Measurements from ENCODE around the gene SHKBP1. TPM values are rescaled to one million over a fixed set of nuclear protein-coding genes. Genes with fewer than 3 reads are reported as not detected.

Gene SHKBP1
- total and polyA plus RNA-seq, 9 of the 15 experiments (the other 6 are each of a cell fraction or from before 2014, with no cell fraction given), result 1.2 to 58.1 (median 22.3) TPM

GRCh38 chr19:40621966-40622772 lies 45.5 kb downstream of the SHKBP1 start:
- BruUV-seq (replicated peaks), result no TSS peak
- no peaks in the 10 kb centered on the region for H3K9me3 ChIP-seq (replicated peaks; ENCODE audit: control insufficient read depth, insufficient read depth, low read depth, low read length)
- DNase-seq (ENCODE audit: extremely low read depth in 1 of 4, low spot score in 3 of 4) (no peak), FAIRE-seq (no peak), ATAC-seq (no peak)
- H3K4me1 ChIP-seq (replicated peaks in 1 of 2; ENCODE audit: control insufficient read depth in 2 of 2, insufficient read depth in 2 of 2, low read length in 2 of 2), result peaks cover 31 to 43% of the 10 kb centered on the region in 2 experiments
- no peaks in the 10 kb centered on the region for H3K9me1 ChIP-seq (ENCODE audit: control insufficient read depth, insufficient read depth, low read length)
- H3K9ac ChIP-seq (ENCODE audit: insufficient read depth in 1 of 2, low read depth in 2 of 2, low read length in 2 of 2), result peak overlapping the region in 1 of 2 experiments; percentile 75; a peak in 2 of 4 replicates
- no peaks in the 10 kb centered on the region for H4K20me1 ChIP-seq (replicated peaks; ENCODE audit: control insufficient read depth, insufficient read depth, low read length)
- ChIA-PET CTCF (ENCODE audit: low intra/inter-chr PET ratio) (no interaction called here), POLR2A (interaction anchor here (0.5 to 2.6 kb wide), 2 partner anchors 7 to 176 kb away, joined by 3 to 7 read pairs; no protein-coding TSS in a partner anchor)
- H3K27me3 ChIP-seq (ENCODE audit: control insufficient read depth in 2 of 2, insufficient read depth in 2 of 2, low read length in 2 of 2), result no peaks in the 10 kb centered on the region
- no peak overlapping the region for H3K4me2 ChIP-seq (ENCODE audit: insufficient read depth, low read length)
- H3K4me3 ChIP-seq, result no peak overlapping the region
- WGBS (ENCODE audit: insufficient coverage, low coverage, missing lambda C conversion rate), result 93% methylated on average over 17 of the region's 24 CpGs
- in situ Hi-C loops (cut with MboI) (no loop called here), intact Hi-C loops (cut with micrococcal nuclease) (no loop called here)
- no peak overlapping the region for H2AFZ ChIP-seq (ENCODE audit: low read depth, low read length)
- H3K27ac ChIP-seq (ENCODE audit: extremely low read depth, low read depth, low read length), result no peak overlapping the region
- peaks cover 68% of the 10 kb centered on the region; the same call in 2 of the 3 replicates for H3K36me3 ChIP-seq (ENCODE audit: control insufficient read depth, insufficient read depth, low read length)
- H3K79me2 ChIP-seq (ENCODE audit: control insufficient read depth, insufficient read depth, low read length), result no peaks in the 10 kb centered on the region
- TF ChIP-seq POLR2G (IDR thresholded peaks at IDR 0.05; ENCODE audit: low read depth, low read length), result peak; percentile 60
- peak; percentile 67 for TF ChIP-seq HNRNPL (IDR thresholded peaks at IDR 0.05; ENCODE audit: low read depth, low read length)
- no peak for TF ChIP-seq ZNF384 (IDR thresholded peaks at IDR 0.05; ENCODE audit: low read depth, low read length)
- peak; percentile 53 for TF ChIP-seq RBFOX2 (IDR thresholded peaks at IDR 0.05; ENCODE audit: low read depth, low read length)

GRCh38 chr19:40622773-40623075 lies 46.1 kb downstream of the SHKBP1 start:
- H3K36me3 ChIP-seq (ENCODE audit: control insufficient read depth, insufficient read depth, low read length), result peaks cover 70% of the 10 kb centered on the region; the same call in 2 of the 3 replicates
- no TSS peak for BruUV-seq (replicated peaks)
- CTCF ChIA-PET (ENCODE audit: low intra/inter-chr PET ratio), result no interaction called here

More at GRCh38 chr19:40622773-40623075, 46.1 kb downstream of the SHKBP1 start:
- Histone ChIP-seq H3K9me3 (replicated peaks; ENCODE audit: control insufficient read depth, insufficient read depth, low read depth, low read length) (no peaks in the 10 kb centered on the region), H3K4me3 (no peak overlapping the region), H2AFZ (ENCODE audit: low read depth, low read length) (no peak overlapping the region), H4K20me1 (replicated peaks; ENCODE audit: control insufficient read depth, insufficient read depth, low read length) (no peaks in the 10 kb centered on the region), H3K4me2 (ENCODE audit: insufficient read depth, low read length) (no peak overlapping the region), H3K27me3 (ENCODE audit: control insufficient read depth in 2 of 2, insufficient read depth in 2 of 2, low read length in 2 of 2) (no peaks in the 10 kb centered on the region), H3K27ac (ENCODE audit: extremely low read depth, low read depth, low read length) (peak overlapping the region; percentile 51; the same call in 1 of the 3 replicates), H3K9me1 (ENCODE audit: control insufficient read depth, insufficient read depth, low read length) (no peaks in the 10 kb centered on the region), H3K9ac (ENCODE audit: insufficient read depth in 1 of 2, low read depth in 2 of 2, low read length in 2 of 2) (peak overlapping the region in 1 of 2 experiments; percentile 75; a peak in 2 of 4 replicates), H3K79me2 (ENCODE audit: control insufficient read depth, insufficient read depth, low read length) (no peaks in the 10 kb centered on the region), H3K4me1 (replicated peaks in 1 of 2; ENCODE audit: control insufficient read depth in 2 of 2, insufficient read depth in 2 of 2, low read length in 2 of 2) (peaks cover 31 to 48% of the 10 kb centered on the region in 2 experiments)
- DNase-seq (ENCODE audit: extremely low read depth in 1 of 4, low spot score in 3 of 4) (no peak), FAIRE-seq (no peak), ATAC-seq (no peak)
- TF ChIP-seq HNRNPL (IDR thresholded peaks at IDR 0.05; ENCODE audit: low read depth, low read length) (0 out of 2 replicates have a peak, but pooled peaks have one; percentile 56), ZSCAN29 (IDR thresholded peaks at IDR 0.05) (no peak), ID3 (CRISPR knock-in tag; IDR thresholded peaks at IDR 0.05) (no peak), ID3 (tag; IDR thresholded peaks at IDR 0.05) (no peak), RBFOX2 (IDR thresholded peaks at IDR 0.05; ENCODE audit: low read depth, low read length) (peak; percentile 7; the same call in 1 of the 2 replicates), POLR2G (IDR thresholded peaks at IDR 0.05; ENCODE audit: low read depth, low read length) (peak; percentile 12; the same call in 1 of the 2 replicates), ZNF586 (CRISPR knock-in tag; conservative IDR thresholded peaks at IDR 0.05) (no peak)
- intact Hi-C loops (cut with micrococcal nuclease), result no loop called here
- in situ Hi-C loops (cut with MboI), result no loop called here
- WGBS (ENCODE audit: insufficient coverage, low coverage, missing lambda C conversion rate), result 74% methylated on average over 3 of the region's 7 CpGs
- POLR2A ChIA-PET, result interaction anchor here (0.5 to 2.6 kb wide), 3 partner anchors 8 to 176 kb away, joined by 3 to 7 read pairs (median 6); partner anchors contain the start of gene LTBP4

Data from K562 (cell line).